Measurements from ENCODE around the gene TAOK3. TPM values are rescaled to one million over a fixed set of nuclear protein-coding genes. Genes with fewer than 3 reads are reported as not detected.

TAOK3 gene
- total RNA-seq, 3 donors from 2014 or later (not counting 1 experiment from before 2014, with no cell fraction given): 155 to 166 (median 157) TPM

DNA sequence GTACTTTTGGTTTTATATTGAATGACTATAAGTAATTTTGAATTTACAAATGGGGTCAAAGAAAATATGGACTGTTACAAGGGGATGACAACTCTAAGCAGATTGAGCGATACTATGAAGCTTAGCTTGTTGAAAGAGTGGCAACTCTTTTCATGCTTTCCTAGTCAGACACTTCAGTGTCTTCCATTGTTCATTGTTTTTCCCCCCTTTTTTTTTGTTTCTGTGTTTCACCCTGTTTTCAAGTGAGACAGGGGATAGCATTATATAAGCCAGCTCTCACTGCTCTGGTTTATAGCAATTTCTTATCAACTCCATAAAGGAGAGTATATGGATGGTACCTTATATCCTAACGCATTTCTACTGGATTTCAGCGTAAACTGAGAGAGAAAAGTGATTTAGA, 212.2 kb downstream of the TAOK3 start:
- intact Hi-C loops (cut with micrococcal nuclease): loop anchor here (1.0 kb wide), 1 partner anchor 29 kb away; no protein-coding TSS in a partner anchor
- no peak for ATAC-seq
- H3K4me1 Mint-ChIP-seq: no peaks in the 10 kb centered on the region
- H3K36me3 ChIP-seq (ENCODE audit: control insufficient read depth, insufficient read depth, low read length): peaks cover 72% of the 10 kb centered on the region
- no peak for TF ChIP-seq CTCF (IDR thresholded peaks at IDR 0.05)
- DNase-seq: no peak
- no peak overlapping the region for H3K27ac ChIP-seq (ENCODE audit: low read length)
- 86% methylated on average over 1 of the region's 3 CpGs for WGBS (ENCODE audit: insufficient coverage)
- no peak overlapping the region for H3K4me3 ChIP-seq (ENCODE audit: low read length)
- H3K27me3 Mint-ChIP-seq (ENCODE audit: low read depth in 2 of 2): no peaks in the 10 kb centered on the region
- no peaks in the 10 kb centered on the region for H3K4me1 ChIP-seq (ENCODE audit: control insufficient read depth, insufficient read depth, low read length)
- H3K27me3 ChIP-seq (ENCODE audit: control insufficient read depth, insufficient read depth, low read length): no peaks in the 10 kb centered on the region
- H3K36me3 Mint-ChIP-seq: peaks cover 18% of the 10 kb centered on the region
- no peak overlapping the region for H3K4me3 Mint-ChIP-seq
- H3K27ac Mint-ChIP-seq: no peak overlapping the region
- no peaks in the 10 kb centered on the region for H3K9me3 ChIP-seq (ENCODE audit: control insufficient read depth, insufficient read depth, low read length)
- no peaks in the 10 kb centered on the region for H3K9me3 Mint-ChIP-seq

GRCh38 chr12:118151755-118152154, 221.0 kb downstream of the TAOK3 start:
- H3K27ac Mint-ChIP-seq: no peak overlapping the region
- TF ChIP-seq CTCF (IDR thresholded peaks at IDR 0.05): no peak
- H3K27me3 Mint-ChIP-seq (ENCODE audit: low read depth in 2 of 2): no peaks in the 10 kb centered on the region
- Histone ChIP-seq H3K4me3 (ENCODE audit: low read length) (no peak overlapping the region), H3K4me1 (ENCODE audit: control insufficient read depth, insufficient read depth, low read length) (no peaks in the 10 kb centered on the region), H3K36me3 (ENCODE audit: control insufficient read depth, insufficient read depth, low read length) (peaks cover 37% of the 10 kb centered on the region), H3K27me3 (ENCODE audit: control insufficient read depth, insufficient read depth, low read length) (no peaks in the 10 kb centered on the region), H3K27ac (ENCODE audit: low read length) (no peak overlapping the region), H3K9me3 (ENCODE audit: control insufficient read depth, insufficient read depth, low read length) (no peaks in the 10 kb centered on the region)
- no peak overlapping the region for H3K4me3 Mint-ChIP-seq
- intact Hi-C loops (cut with micrococcal nuclease): no loop called here
- ATAC-seq (no peak), DNase-seq (no peak)
- H3K9me3 Mint-ChIP-seq: no peaks in the 10 kb centered on the region
- H3K4me1 Mint-ChIP-seq: no peaks in the 10 kb centered on the region
- H3K36me3 Mint-ChIP-seq: peaks cover 18% of the 10 kb centered on the region
- 90% methylated on average over 5 of the region's 5 CpGs for WGBS (ENCODE audit: insufficient coverage)

DNA sequence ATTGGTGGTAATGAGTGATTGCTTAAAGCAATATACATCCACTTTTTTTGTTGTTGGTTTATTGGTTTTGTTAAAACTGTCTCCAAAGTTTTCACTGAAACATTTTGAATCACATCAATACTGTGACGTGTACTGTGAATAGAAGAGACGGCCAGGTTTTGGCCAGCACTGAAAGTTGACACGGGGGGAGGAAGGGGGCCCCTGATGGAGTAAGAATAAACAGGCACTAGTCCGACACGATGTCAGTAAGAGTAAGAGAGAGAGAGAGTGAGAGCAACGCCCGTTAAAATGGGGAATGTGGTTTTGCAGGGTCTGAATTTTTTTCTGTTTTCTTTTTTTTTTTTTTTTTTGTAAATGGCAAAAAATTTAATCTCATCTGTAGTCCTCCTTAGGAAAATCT, 222.1 kb downstream of the TAOK3 start:
- Mint-ChIP-seq H3K4me3 (no peak overlapping the region), H3K9me3 (no peaks in the 10 kb centered on the region), H3K27me3 (ENCODE audit: low read depth in 2 of 2) (no peaks in the 10 kb centered on the region), H3K36me3 (peaks cover 18% of the 10 kb centered on the region), H3K4me1 (no peaks in the 10 kb centered on the region), H3K27ac (peak overlapping the region; percentile 60)
- WGBS (ENCODE audit: insufficient coverage): 70% methylated on average over 7 of the region's 7 CpGs
- Histone ChIP-seq H3K4me3 (ENCODE audit: low read length) (no peak overlapping the region), H3K9me3 (ENCODE audit: control insufficient read depth, insufficient read depth, low read length) (no peaks in the 10 kb centered on the region), H3K27me3 (ENCODE audit: control insufficient read depth, insufficient read depth, low read length) (no peaks in the 10 kb centered on the region), H3K36me3 (ENCODE audit: control insufficient read depth, insufficient read depth, low read length) (peaks cover 31% of the 10 kb centered on the region), H3K4me1 (ENCODE audit: control insufficient read depth, insufficient read depth, low read length) (no peaks in the 10 kb centered on the region), H3K27ac (ENCODE audit: low read length) (no peak overlapping the region)
- DNase-seq: no peak
- no peak for ATAC-seq
- TF ChIP-seq CTCF (IDR thresholded peaks at IDR 0.05): no peak
- intact Hi-C loops (cut with micrococcal nuclease): no loop called here

DNA sequence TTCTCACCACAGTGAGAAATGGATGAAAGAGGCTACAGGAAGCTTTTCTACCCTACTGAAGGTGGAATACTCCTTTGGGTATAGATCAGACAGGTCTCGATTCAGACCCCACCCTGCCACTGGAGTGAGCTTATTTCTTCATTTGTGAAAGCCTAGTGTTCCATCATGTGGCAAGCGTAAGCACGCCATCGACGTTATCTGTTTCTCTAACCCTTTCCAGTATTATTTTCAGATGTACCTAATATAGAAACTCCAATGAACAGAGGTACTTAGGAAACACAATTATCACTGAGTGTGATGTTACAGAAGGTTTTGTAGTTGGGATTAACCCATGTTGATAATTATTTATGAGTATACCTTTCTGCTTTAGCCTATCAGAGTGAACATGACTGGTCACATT, 224.4 kb downstream of the TAOK3 start:
- intact Hi-C loops (cut with micrococcal nuclease): no loop called here
- 95% methylated on average over 5 of the region's 5 CpGs for WGBS (ENCODE audit: insufficient coverage)
- DNase-seq: no peak
- H3K9me3 Mint-ChIP-seq: no peaks in the 10 kb centered on the region
- no peaks in the 10 kb centered on the region for H3K9me3 ChIP-seq (ENCODE audit: control insufficient read depth, insufficient read depth, low read length)
- no peak overlapping the region for H3K4me3 ChIP-seq (ENCODE audit: low read length)
- H3K27me3 Mint-ChIP-seq (ENCODE audit: low read depth in 2 of 2): no peaks in the 10 kb centered on the region
- no peaks in the 10 kb centered on the region for H3K4me1 ChIP-seq (ENCODE audit: control insufficient read depth, insufficient read depth, low read length)
- no peaks in the 10 kb centered on the region for H3K27me3 ChIP-seq (ENCODE audit: control insufficient read depth, insufficient read depth, low read length)
- H3K4me3 Mint-ChIP-seq: no peak overlapping the region
- H3K36me3 ChIP-seq (ENCODE audit: control insufficient read depth, insufficient read depth, low read length): peaks cover 34% of the 10 kb centered on the region
- ATAC-seq: no peak
- H3K36me3 Mint-ChIP-seq: peaks cover 18% of the 10 kb centered on the region
- H3K27ac Mint-ChIP-seq: peak overlapping the region in 1 of 2 donors; percentile 54
- no peak overlapping the region for H3K27ac ChIP-seq (ENCODE audit: low read length)
- no peaks in the 10 kb centered on the region for H3K4me1 Mint-ChIP-seq
- TF ChIP-seq CTCF (IDR thresholded peaks at IDR 0.05): no peak

Measured in natural killer cell (primary cell).